AG04449 (cell line): ENCODE data around the gene ARHGEF7.

Source experiments
- CTCF ChIA-PET: fragments of 350-600 bp; formaldehyde crosslinking; extraction: SDS; loops from one replicate; lab custom pipeline; 2021; ENCODE audit warnings: antibody characterized with exemption; lab: Yijun Ruan, JAX
- POLR2A ChIA-PET: fragments of 400-600, 350-600 bp; formaldehyde crosslinking; extraction: SDS; loops from one replicate; lab custom pipeline; 2020; ENCODE audit warnings: antibody characterized with exemption, inconsistent platforms; lab: Yijun Ruan, JAX
- DNase-seq: peaks from one replicate; pipeline ENCODE4 v3.0.0-alpha.2; 2010; ENCODE audit warnings: low read depth, low spot score
- H3K4me3 ChIP-seq: 2 replicates; pipeline ENCODE4 v1.5.1; 2011; ENCODE audit warnings: low read depth, mild to moderate bottlenecking, control low read depth, low read length
- TF ChIP-seq, protein P1 (sequence below): IDR thresholded peaks from one replicate; pipeline ENCODE4 v1.5.1; 2011; ENCODE audit warnings: mild to moderate bottlenecking, moderate library complexity, low read length, control low read depth, inconsistent platforms; ENCODE audit not compliant: insufficient read depth; ENCODE audit errors: missing control alignments

ARHGEF7 gene

DNA sequence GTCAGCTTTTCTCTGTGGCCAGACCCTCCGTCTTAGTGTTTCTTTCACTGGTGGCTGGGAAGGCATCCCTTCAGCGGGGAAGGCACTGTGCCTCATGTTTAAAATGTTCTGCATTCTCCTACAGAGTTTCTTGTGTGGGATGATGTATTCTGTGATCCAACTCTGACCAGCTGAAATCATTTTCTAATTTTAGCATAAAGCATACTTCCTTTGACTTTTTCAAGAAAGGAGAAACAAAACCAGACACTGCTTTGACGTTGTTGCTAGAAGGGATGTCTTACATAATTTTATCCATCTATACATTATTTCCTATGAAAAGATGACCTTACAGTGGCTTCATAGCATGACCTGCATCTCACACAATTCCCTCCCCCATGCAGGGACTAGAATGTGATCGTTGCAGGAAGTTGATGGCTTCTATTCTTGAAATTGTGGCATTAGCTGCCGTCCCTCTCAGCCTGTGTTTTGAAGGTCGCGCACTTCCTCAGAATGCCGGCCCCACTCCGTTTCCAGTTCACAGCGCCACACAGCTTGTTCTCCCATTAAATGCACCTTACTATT is 166.7 kb downstream of the ARHGEF7 start:
- H3K4me3 ChIP-seq, result no peak overlapping the region
- ChIA-PET CTCF (interaction anchor here (1.1 to 1.2 kb wide), 3 partner anchors 9 to 214 kb away, joined by 3 to 7 read pairs (median 3); no protein-coding TSS in a partner anchor), POLR2A (interaction anchor here (1.5 kb wide), 1 partner anchor 83 kb away, joined by 5 read pairs; no protein-coding TSS in a partner anchor)
- TF ChIP-seq, protein P1, sequence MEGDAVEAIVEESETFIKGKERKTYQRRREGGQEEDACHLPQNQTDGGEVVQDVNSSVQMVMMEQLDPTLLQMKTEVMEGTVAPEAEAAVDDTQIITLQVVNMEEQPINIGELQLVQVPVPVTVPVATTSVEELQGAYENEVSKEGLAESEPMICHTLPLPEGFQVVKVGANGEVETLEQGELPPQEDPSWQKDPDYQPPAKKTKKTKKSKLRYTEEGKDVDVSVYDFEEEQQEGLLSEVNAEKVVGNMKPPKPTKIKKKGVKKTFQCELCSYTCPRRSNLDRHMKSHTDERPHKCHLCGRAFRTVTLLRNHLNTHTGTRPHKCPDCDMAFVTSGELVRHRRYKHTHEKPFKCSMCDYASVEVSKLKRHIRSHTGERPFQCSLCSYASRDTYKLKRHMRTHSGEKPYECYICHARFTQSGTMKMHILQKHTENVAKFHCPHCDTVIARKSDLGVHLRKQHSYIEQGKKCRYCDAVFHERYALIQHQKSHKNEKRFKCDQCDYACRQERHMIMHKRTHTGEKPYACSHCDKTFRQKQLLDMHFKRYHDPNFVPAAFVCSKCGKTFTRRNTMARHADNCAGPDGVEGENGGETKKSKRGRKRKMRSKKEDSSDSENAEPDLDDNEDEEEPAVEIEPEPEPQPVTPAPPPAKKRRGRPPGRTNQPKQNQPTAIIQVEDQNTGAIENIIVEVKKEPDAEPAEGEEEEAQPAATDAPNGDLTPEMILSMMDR, result no peak
- peak; percentile 65 for DNase-seq

GRCh38 chr13:111282425-111282824 is 167.3 kb downstream of the ARHGEF7 start:
- ChIA-PET CTCF (no interaction called here), POLR2A (no interaction called here)
- TF ChIP-seq, protein P1, result no peak
- no peak overlapping the region for H3K4me3 ChIP-seq
- DNase-seq, result no peak

- POLR2A ChIA-PET, result no interaction called here
- CTCF ChIA-PET, result no interaction called here
- no peak overlapping the region for H3K4me3 ChIP-seq
- TF ChIP-seq, protein P1, result no peak
- no peak for DNase-seq
Measured at GRCh38 chr13:111282997-111283396, 167.9 kb downstream of the ARHGEF7 start.

DNA sequence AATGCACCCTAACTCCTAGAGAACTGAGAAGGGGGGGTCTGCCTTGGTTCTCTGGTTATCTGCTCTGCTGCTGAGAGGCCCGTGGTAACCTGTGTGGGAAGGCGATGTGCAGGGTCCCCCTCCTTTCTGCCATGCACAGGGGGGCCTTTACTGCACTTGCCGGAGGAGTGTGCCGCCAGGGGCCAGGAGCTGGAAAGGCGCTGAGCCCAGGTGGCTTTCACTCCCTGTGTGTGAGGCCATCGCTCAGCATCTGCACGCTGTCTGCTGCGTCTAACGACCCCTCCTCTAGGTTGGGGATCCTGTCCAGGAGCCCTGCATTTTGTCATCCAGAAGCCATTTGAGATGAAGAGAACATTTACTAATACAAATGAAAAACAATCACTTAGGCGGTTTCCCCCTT is 168.3 kb downstream of the ARHGEF7 start:
- CTCF ChIA-PET, result interaction anchor here (2.1 kb wide), 1 partner anchor 216 kb away, joined by 6 read pairs; no protein-coding TSS in a partner anchor
- POLR2A ChIA-PET, result no interaction called here
- no peak for DNase-seq
- TF ChIP-seq, protein P1, result no peak
- H3K4me3 ChIP-seq, result no peak overlapping the region

DNA sequence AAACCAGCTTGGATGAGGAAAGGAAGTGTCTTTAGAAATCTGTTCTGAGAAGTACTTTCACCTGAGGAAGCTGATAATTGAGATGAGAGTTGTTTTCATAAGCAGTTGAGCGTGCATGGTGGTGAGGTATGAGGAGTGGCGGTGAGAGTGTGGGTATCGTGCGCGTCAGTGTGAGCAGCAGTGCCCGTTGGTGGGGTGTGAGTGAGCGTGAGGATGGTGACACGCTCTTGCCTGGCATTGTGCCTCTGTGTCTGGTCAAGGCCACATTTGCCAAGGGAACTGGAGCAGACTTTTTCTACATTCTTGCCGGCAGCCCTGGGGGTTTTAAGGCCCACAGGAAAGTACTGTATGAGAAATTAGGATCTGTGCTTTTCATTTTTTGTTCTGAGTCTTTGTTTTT is 168.9 kb downstream of the ARHGEF7 start:
- CTCF ChIA-PET, result interaction anchor here (2.1 kb wide), 1 partner anchor 216 kb away, joined by 6 read pairs; no protein-coding TSS in a partner anchor
- no peak overlapping the region for H3K4me3 ChIP-seq
- POLR2A ChIA-PET, result no interaction called here
- TF ChIP-seq, protein P1, result no peak
- DNase-seq, result no peak

DNA sequence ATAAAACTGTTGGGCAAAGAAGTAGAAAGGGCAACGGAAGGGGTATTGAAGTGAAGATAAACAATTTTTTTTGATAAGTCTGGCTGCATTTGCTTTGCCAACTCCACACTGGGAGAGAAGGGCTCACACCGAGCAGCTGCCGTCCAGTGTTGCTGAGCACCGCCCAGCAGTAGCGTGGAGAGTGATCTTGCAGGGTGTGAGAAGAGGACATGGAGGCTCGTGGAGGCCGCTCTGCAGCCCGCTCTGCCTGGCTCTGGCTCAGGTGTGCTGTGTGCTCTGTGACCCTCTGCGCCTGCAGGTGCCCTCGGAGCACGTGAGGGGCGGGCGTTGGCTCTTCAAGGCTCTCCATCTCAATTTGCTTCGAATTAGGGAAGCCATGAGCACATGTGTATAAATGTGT is 169.5 kb downstream of the ARHGEF7 start:
- ChIA-PET CTCF (interaction anchor here (1.0 to 2.1 kb wide), 5 partner anchors 9 to 217 kb away, joined by 3 to 6 read pairs (median 3); no protein-coding TSS in a partner anchor), POLR2A (no interaction called here)
- no peak overlapping the region for H3K4me3 ChIP-seq
- TF ChIP-seq, protein P1, result no peak
- DNase-seq, result no peak
